Measurements from ENCODE around the gene TP53I11. TPM values are rescaled to one million over a fixed set of nuclear protein-coding genes. Genes with fewer than 3 reads are reported as not detected.

Gene TP53I11
- total RNA-seq, 1 donor from 2014 or later: 96.8 TPM

- no peak overlapping the region for H3K4me3 ChIP-seq (ENCODE audit: insufficient read depth, low read depth, low read length)
- H3K36me3 ChIP-seq (ENCODE audit: insufficient read depth, low read length): no peaks in the 10 kb centered on the region
- FAIRE-seq (no peak), DNase-seq (ENCODE audit: low read depth) (no peak)
- H3K36me3 Mint-ChIP-seq (ENCODE audit: low read depth, unreplicated experiment): peaks cover 19% of the 10 kb centered on the region
- H3K4me1 ChIP-seq (ENCODE audit: insufficient read depth, low read length): no peaks in the 10 kb centered on the region
- H3K4me2 ChIP-seq (ENCODE audit: low read length): no peak overlapping the region
- H3K79me2 ChIP-seq (ENCODE audit: insufficient read depth, low read length): no peaks in the 10 kb centered on the region
- no peaks in the 10 kb centered on the region for H4K20me1 ChIP-seq (ENCODE audit: insufficient read depth, low read length)
- no peak overlapping the region for H3K27ac Mint-ChIP-seq (ENCODE audit: unreplicated experiment)
- H3K27ac ChIP-seq (ENCODE audit: low read depth, low read length): no peak overlapping the region
- H3K27me3 Mint-ChIP-seq (ENCODE audit: low read depth, unreplicated experiment): peaks cover 42% of the 10 kb centered on the region
- H3K9ac ChIP-seq (ENCODE audit: low read length): no peak overlapping the region
- H3K9me3 Mint-ChIP-seq (ENCODE audit: unreplicated experiment): peaks cover 2% of the 10 kb centered on the region
- no peak overlapping the region for H2AFZ ChIP-seq (ENCODE audit: low read depth, low read length)
- peaks cover 6% of the 10 kb centered on the region for H3K27me3 ChIP-seq (ENCODE audit: insufficient read depth, low read length)
- TF ChIP-seq CTCF (IDR thresholded peaks at IDR 0.05; ENCODE audit: insufficient read depth, low read depth, low read length) (no peak), EZH2 (IDR thresholded peaks at IDR 0.05; ENCODE audit: insufficient read depth, low read length) (no peak)
- no peaks in the 10 kb centered on the region for H3K4me1 Mint-ChIP-seq (ENCODE audit: low read depth, unreplicated experiment)
- H3K9me3 ChIP-seq (ENCODE audit: insufficient read depth, low read depth, low read length): no peaks in the 10 kb centered on the region
- H3K4me3 Mint-ChIP-seq (ENCODE audit: unreplicated experiment): no peak overlapping the region
These were observed 30.2 kb downstream of the TP53I11 start for GRCh38 chr11:44920451-44920850.

GRCh38 chr11:44917741-44918140 lies 32.9 kb downstream of the TP53I11 start:
- H3K9me3 Mint-ChIP-seq (ENCODE audit: unreplicated experiment): peaks cover 2% of the 10 kb centered on the region
- FAIRE-seq (no peak), DNase-seq (ENCODE audit: low read depth) (no peak)
- H3K4me1 Mint-ChIP-seq (ENCODE audit: low read depth, unreplicated experiment): no peaks in the 10 kb centered on the region
- H3K4me3 Mint-ChIP-seq (ENCODE audit: unreplicated experiment): no peak overlapping the region
- H3K36me3 Mint-ChIP-seq (ENCODE audit: low read depth, unreplicated experiment): peaks cover 17% of the 10 kb centered on the region
- Histone ChIP-seq H4K20me1 (ENCODE audit: insufficient read depth, low read length) (no peaks in the 10 kb centered on the region), H3K4me1 (ENCODE audit: insufficient read depth, low read length) (no peaks in the 10 kb centered on the region), H3K27ac (ENCODE audit: low read depth, low read length) (no peak overlapping the region), H2AFZ (ENCODE audit: low read depth, low read length) (no peak overlapping the region), H3K4me3 (ENCODE audit: insufficient read depth, low read depth, low read length) (no peak overlapping the region), H3K36me3 (ENCODE audit: insufficient read depth, low read length) (no peaks in the 10 kb centered on the region), H3K4me2 (ENCODE audit: low read length) (no peak overlapping the region), H3K79me2 (ENCODE audit: insufficient read depth, low read length) (no peaks in the 10 kb centered on the region), H3K9ac (ENCODE audit: low read length) (no peak overlapping the region), H3K9me3 (ENCODE audit: insufficient read depth, low read depth, low read length) (no peaks in the 10 kb centered on the region), H3K27me3 (ENCODE audit: insufficient read depth, low read length) (peaks cover 6% of the 10 kb centered on the region)
- peaks cover 50% of the 10 kb centered on the region for H3K27me3 Mint-ChIP-seq (ENCODE audit: low read depth, unreplicated experiment)
- no peak overlapping the region for H3K27ac Mint-ChIP-seq (ENCODE audit: unreplicated experiment)
- no peak for TF ChIP-seq CTCF (IDR thresholded peaks at IDR 0.05; ENCODE audit: insufficient read depth, low read depth, low read length)

GRCh38 chr11:44916801-44917385 lies 33.8 kb downstream of the TP53I11 start:
- Histone ChIP-seq H3K36me3 (ENCODE audit: insufficient read depth, low read length) (no peaks in the 10 kb centered on the region), H3K27me3 (ENCODE audit: insufficient read depth, low read length) (peaks cover 8% of the 10 kb centered on the region), H2AFZ (ENCODE audit: low read depth, low read length) (no peak overlapping the region), H3K9ac (ENCODE audit: low read length) (no peak overlapping the region), H4K20me1 (ENCODE audit: insufficient read depth, low read length) (no peaks in the 10 kb centered on the region), H3K4me2 (ENCODE audit: low read length) (no peak overlapping the region), H3K4me3 (ENCODE audit: insufficient read depth, low read depth, low read length) (no peak overlapping the region), H3K4me1 (ENCODE audit: insufficient read depth, low read length) (no peaks in the 10 kb centered on the region), H3K79me2 (ENCODE audit: insufficient read depth, low read length) (no peaks in the 10 kb centered on the region), H3K9me3 (ENCODE audit: insufficient read depth, low read depth, low read length) (no peaks in the 10 kb centered on the region), H3K27ac (ENCODE audit: low read depth, low read length) (no peak overlapping the region)
- Mint-ChIP-seq H3K9me3 (ENCODE audit: unreplicated experiment) (peaks cover 2% of the 10 kb centered on the region), H3K36me3 (ENCODE audit: low read depth, unreplicated experiment) (peaks cover 17% of the 10 kb centered on the region), H3K27me3 (ENCODE audit: low read depth, unreplicated experiment) (peaks cover 46% of the 10 kb centered on the region), H3K4me1 (ENCODE audit: low read depth, unreplicated experiment) (peaks cover 2% of the 10 kb centered on the region), H3K4me3 (ENCODE audit: unreplicated experiment) (no peak overlapping the region), H3K27ac (ENCODE audit: unreplicated experiment) (no peak overlapping the region)
- FAIRE-seq (no peak), DNase-seq (ENCODE audit: low read depth) (no peak)
- no peak for TF ChIP-seq EZH2 (IDR thresholded peaks at IDR 0.05; ENCODE audit: insufficient read depth, low read length)

Measured in astrocyte (in vitro differentiated cells and primary cell).